Measurements from ENCODE around the gene PPM1H.
"Not testable (repeated sequence)": the region's sequence is repeated elsewhere in the genome, so short reads cannot be mapped to it uniquely, and the experiment has no call there.

The PPM1H gene

DNA sequence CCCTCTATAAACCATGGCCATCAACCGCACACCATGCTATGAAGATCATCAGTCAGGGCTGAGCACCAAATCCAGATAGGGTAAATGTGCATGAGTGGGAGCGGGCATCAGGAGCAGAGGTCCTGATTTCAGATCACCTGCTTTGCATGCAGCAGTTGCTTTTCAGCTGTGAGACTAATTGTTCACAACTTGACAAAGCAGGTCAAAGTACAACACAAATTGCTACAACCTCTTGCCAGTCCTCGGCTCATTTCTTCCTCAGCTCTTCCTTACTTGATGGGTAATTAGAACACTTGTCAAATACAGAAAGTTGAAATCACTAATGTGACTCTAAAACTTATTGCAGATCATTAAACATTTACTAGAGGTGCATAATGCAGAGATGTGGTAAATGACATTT, 171.6 kb downstream of the PPM1H start:
- DNase-seq: no peak

DNA sequence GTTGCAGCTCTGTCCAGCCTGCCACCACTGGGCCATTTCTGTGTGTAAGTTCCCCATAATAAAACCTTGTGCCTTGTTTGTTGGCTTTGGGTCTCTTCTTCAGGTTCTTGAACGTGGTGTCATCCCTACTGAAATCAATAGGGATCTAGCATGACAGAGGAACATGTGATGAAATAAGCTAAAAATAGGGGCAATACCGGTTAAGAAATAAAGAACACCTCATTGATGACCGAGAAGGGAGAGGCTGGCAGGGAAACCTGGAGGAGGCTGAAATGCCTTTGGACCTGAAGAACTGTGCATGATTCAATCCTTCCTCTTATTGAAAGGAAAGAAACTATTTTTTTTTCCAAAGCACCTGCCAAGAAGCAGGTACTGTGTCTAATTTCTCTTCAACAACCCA, 172.3 kb downstream of the PPM1H start:
- DNase-seq: no peak

DNA sequence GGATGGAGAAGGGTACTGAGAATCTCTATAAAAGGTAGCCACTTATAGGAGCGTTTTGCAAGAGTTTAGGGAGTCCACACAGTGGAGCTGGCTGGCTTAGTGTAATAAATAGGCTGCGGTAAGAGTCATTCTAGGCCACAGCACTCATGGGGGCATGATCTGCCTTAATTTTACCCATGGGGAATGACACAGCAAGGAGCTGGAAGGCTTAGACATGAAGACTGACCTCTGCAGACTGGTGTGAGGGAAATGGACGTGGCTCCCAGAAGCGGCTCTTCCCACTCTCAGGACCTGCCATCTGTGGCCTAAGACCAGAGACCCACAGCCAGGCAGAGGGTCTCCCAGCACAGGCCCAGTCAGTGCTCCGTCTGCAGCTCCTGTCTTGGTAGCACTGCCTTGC, 173.3 kb downstream of the PPM1H start:
- no peak for DNase-seq

DNA sequence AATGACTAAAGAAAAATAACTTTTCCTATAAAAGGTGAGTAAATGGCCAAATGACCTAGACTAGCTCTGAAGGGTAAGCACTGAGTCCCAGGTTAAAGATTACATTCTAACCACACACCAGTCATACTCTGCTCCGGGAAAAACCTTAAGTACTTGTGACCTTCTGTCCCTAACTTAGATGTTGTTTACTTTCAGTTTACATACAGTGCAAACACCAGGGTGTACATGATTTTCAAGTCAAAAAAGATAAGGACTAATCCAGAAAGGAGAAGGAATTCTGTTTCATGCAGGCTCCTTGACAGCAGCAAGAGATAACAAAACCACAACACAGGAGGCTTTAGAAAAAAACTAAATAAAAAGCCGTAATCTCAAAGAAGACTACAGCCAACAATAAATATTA, 174.2 kb downstream of the PPM1H start:
- no peak for DNase-seq

DNA sequence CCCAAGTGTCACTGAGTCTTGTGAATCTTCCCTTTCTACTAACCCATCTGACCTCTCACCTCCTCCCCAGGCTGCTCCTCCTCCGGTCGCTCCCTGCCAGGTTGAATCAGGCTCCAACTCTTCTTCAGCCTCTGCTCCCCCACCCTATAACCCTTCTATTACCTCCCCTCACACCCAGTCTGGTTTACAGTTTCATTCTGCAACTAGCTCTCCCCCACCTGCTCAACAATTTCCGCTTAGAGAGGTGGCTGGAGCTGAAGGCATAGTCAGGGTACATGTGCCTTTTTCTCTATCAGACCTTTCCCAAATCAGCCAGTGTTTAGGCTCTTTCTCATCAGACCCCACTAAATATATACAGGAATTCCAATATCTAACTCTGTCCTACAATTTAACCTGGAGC, 174.6 kb downstream of the PPM1H start:
- DNase-seq: not testable (repeated sequence)

DNA sequence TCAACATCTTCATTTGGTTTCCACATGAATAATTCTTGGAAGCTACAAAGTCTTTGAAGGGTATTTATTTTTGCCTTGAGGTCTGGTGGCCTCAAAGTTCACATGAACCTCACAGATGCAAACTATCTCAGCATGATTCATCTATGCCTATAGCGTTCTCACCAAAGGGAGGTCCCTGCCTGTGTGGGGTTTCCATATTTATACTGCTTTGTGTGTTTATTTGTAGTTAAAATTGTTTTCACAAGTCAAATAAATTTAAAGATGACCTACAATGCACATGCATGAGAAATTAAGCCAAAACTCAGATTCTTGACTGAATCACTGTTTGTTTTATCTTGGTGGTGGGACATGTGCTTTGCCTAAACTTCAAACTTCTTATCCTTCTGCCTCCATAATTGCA, 176.7 kb downstream of the PPM1H start:
- no peak for DNase-seq

DNA sequence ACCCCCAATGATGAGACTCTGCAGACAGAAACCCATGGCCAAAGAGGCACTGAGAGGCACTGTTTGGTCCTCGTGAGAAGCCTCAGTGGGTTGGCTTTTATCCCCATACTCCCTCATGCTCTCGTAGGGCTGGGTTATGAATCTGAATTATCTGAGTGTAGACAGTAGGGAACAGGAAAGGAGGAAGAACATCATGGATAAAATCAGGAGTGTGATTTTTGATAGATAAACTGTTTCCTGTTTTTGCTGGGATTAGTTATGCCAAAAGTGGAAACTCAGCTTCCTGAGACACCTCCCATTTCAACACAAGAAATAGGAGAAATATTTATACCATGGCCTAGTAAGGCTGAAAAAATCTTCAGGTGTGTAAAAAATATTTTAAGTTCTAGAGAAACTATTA, 177.9 kb downstream of the PPM1H start:
- DNase-seq: no peak

DNA sequence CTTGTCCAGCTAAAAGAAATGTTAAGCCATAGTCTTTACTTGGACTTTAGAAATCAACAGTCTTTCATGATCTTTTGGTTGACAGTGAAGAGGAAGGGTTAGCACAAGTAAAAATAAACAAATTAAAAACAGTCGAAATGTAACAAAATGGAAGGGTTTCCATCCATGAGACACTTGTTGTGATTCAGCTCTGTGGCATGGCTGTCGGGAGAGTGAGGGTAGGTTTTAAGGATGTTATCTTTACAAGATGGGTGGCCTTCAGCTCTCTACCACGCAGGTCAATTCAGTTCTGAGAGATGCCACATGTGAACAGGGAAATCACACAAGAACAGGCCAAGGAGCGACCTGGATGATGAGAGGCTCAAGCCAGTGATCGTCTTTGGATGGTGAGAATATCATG, 180.2 kb downstream of the PPM1H start:
- DNase-seq: no peak

DNA sequence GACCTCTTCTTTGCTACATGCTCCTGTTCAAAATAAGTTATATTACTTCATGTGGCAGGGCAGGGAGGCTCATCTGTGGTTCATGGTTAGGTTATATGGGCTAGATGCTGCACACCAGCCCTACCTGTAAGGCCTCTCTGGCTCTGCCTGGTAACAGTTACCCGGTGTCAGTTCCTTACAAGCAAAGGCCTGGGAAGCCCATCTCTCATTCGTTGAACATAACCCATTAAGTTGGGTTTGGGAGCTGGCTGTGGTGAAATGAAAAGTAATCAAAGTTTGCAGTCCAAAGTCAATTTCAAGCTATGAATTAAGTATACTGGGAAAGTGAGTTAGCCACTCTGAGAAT, 183.2 kb downstream of the PPM1H start:
- no peak for DNase-seq

DNA sequence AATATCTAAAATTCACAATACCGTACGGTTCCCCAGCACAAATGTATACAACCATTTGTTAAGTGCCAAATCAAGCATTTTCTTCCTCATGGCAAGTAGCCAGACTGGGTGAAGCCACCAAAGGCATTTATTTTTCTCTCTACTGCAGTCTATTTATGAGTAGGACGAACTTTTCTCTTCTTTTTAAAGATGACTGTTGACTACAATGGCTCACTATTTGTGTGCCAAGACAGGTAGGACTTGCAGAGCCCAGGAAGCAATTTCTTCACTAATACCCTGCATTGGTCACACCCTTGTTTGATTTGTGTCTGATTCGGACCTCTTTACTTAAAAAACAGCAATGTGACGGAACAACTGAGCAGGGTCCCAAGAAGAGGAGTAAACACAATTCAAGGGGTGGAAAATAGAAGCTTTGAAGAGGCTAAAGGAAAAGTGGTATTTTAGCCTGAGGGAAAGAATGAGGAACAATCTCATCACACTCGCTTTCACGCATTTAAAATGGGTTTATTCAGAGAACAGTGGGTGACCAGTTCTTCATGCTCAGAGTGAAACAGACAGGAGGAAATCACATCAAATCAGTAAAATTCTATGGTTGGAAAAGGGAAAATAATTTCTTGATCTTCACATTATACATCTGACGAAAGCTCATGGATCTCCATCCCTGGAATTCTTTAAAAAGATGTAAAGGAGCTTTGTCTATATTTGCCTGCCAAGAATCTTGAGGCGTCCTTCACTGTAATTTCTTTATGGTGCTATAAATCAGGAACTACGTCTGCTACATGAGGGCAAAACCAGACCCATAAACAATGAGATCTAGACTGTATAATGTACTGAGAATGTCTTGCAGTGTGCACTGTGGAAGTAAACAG, 183.8 kb downstream of the PPM1H start:
- DNase-seq: no peak

DNA sequence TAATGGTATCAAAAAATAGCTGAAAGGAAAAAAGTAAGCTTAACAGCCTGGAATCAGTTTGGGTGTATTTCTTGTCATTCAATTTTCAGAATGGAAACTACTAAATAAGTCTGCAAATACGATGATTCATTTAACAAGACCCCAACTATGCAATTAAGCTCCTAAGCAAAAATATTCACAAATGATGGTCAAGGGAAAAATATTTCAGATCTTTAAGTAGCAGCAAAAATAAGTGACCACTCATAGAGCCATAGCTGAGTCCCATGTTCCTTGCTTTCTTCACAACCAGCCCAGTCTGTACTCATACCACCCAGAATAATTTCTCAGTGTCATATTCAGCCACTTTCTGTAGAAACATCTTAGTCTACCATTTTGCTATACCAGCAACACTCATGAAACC, 185.4 kb downstream of the PPM1H start:
- DNase-seq: no peak

DNA sequence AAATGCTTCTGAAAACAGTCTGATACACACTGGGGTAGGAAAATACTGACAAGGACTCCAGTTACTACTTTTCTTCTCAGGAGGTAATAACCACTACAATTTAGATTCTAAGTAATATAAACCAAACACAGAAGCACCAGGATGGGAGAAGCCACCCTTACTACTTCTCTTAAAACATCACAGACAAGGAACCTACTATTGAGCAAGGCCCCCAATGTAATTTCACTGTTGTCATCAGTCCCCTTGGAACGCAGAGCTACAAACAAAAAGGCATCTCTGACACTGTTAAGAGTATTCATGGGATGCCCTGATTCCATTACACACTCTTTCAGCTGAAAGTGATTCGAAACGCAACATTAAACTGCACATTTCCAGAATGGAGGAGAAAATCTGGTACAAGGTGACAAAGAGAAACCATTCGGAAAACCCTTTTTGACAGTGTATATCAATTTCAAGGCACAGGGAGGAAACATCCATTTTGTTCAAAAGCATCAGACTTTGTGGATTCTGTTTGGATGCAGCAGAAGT, 185.9 kb downstream of the PPM1H start:
- no peak for DNase-seq

DNA sequence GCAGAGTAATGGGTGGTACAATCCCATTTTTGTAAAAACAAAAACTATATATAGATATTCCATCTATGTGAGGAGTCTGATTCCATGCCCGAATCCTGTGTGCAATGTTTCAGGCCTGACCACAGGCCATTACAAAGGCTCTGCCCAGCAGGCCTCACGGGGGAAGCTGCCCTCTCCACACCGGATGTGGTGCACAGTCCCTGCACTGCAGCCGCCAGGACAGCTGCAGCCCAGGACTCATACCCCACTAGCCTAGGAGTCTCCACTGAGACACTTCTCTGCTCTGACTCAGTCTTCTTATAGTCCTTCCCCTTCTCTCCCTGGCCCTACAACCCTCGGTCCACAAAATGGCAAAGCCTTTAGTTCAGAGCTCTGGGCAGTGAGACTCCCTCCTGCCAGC, 190.4 kb downstream of the PPM1H start:
- no peak for DNase-seq

DNA sequence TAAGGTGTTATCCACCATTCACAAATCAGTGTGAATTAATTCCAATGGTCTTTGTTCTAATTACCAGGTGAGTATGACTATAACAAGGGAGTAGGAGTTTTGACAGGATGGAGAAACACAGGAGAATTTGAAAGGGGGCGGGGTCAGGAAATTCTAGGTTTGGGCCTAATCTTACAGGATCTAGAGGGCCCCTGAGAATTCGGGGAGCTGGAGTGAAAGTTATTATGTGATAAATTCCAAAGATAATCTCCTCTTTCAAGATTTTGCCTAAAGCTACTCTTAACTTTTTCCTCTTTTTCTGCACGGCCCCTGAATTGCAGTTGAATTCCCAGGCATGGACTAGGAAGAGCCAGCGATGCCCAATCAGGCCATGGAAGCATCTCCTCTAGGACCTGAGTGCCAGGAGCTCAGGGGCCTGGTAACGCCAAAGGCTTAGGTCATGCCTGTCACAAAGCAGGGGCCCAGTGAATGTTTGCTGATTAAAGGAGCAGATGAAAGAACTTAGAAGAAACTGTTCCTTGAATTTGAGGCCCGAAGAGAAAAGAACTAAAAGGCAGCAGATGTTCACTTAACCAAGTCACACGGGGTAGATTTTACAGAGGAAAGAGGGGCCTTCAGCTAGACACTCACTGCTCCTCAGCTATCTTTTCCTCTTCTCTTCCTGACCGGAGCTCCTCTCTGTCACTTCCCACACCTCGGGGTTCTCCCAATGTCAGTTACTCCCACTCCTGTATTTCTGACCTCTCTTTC, 195.5 kb downstream of the PPM1H start:
- DNase-seq: no peak

DNA sequence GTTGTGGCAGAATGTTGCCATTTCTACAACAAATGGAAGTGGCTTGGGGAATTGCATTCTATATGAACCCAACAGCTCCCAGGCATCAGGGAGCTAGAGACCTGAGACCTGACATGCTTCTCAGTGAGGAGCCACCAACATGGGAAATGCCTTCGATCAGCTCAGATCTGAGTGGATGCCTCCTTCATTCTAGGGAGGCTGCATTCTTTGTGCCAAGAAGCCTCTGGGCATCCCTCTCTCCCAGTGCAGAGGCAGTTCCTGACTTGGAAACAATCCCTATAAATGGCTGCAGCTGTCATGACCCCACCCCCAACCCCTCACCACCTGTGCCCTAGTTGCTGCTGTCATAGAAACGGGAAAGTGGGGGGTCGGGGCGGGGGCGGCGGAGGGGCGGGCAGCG, 196.3 kb downstream of the PPM1H start:
- DNase-seq: no peak

DNA sequence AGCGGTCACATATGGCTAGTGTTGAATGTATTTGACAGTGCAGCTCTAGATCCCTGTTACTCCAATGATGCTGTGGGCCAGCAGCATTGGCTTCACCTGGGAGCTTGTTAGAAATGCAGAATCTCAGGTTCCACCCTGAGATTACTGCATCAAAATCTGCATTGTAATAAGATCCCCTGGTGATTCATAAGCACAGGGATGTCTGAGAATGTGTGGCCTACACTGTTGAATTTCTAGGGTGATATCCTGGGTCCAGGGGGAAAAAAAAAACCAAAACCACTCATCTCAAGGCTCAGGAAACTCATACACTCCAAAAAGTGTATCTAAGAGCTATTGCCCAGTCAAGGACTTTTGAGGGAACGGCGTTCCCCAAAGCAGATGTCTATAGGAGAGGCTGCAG, 196.8 kb downstream of the PPM1H start:
- DNase-seq: no peak

DNA sequence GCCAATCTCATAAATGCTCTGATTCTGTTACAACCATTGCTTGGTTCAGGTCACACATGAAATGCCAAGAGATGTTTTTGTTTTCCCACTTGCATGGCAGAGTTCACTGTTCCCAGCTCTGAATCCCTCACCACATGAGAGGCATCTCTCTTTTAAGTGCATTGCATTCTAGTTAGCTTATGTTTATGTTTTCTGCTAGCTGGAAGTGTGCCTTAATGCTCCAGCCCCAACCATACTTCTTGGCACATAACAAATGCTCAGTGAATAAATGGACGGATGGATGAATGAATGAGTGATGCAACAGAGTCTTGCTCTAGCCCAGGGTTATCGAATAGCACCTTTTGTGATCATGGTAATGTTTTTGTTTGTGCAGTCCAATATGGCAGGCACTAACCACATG, 197.3 kb downstream of the PPM1H start:
- no peak for DNase-seq

DNA sequence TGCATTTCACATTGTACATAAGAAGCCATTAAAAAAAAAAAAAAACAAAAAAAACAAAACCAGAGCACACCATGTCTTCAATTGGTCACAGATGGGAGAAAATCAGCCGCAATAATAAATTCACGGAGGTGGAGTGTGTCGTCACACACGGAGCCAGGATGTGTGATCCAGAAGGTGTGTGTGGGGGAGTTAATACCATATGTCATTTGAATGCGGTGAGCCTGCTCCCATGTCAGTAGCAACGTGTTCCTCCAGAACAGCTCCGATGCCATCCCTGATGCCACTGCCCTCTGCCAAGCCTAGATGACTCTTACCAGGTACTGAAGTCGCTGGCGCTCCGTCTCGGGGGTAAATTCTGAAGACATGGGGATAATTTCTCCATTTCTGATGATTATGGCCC, 197.8 kb downstream of the PPM1H start:
- no peak for DNase-seq

DNA sequence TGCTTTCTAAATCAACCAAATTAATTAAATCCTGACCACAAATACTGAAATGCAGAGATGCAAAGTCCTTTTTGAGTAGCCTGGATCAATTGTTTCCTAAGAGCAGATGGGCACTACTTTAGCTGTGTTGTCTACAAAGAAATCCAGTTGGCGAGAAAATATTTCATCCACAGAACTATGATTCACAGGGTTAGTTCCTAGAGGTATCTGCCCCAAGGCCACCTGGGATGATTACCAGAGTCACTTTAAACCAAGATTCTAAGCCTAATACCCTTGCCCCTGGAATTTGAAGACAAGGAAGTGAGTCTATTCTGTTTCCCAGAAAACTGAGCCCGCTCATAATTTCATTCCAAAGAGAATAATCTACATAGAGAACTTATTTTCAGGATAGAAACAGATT, 198.4 kb downstream of the PPM1H start:
- DNase-seq: no peak

DNA sequence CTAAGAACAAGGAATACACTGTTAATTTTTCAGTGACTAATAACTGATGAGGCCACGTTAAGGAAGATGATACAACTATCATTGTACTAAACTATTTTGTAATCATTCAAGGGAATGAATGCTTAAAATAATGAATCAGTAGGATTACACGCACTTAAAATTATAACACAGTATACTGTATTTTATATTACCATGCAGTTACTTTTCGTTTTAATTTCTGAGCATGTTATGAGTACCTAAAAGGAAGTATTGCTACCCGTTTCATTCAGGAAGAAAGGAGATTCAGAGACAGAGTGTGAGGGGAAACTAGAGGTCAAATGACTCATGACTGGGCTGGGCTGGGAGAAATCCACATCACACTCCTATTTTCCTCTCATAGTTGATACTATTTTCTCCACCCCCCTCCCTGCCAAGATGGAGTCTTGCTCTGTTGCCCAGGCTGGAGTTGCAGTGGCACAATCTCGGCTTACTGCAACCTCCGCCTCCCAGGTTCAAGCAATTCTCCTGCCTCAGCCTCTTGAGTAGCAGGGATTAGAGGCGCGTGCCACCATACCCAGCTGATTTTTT, 202.0 kb downstream of the PPM1H start:
- no peak for DNase-seq

DNA sequence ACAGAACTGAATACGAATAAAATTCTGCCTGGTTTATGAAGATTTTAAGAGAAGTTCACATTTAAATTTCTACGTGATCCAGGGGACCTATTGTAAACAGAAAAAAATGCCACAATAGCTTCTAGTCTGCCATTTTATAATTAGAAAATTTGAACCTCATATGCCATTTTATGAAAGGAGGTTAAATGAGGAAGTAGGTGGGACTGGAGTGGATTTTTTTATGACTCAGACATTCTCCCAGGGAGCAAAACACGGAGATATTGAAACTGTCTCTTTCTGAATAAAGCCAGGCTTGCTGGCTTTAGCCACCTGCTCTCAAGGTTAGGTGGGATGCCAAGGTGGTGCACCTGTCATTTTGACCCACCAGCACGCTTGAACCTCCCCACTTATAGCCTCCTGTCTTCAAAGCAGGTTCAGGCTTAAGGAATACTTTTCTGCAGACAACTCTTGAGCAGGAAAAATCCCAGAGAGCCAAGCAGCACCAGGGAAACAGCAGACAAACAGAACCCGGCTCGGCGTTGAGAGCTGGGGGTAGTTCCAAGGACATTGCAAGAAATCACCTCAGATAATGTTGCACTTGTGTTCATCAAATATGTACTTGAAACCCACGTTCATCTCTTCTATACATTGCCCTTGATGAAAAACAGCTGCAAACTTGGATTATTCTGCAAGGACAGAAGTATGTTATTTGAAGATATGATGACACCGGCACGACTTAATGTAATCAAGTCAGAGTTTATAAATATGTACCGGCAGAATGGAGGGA, 203.7 kb downstream of the PPM1H start:
- DNase-seq: no peak

DNA sequence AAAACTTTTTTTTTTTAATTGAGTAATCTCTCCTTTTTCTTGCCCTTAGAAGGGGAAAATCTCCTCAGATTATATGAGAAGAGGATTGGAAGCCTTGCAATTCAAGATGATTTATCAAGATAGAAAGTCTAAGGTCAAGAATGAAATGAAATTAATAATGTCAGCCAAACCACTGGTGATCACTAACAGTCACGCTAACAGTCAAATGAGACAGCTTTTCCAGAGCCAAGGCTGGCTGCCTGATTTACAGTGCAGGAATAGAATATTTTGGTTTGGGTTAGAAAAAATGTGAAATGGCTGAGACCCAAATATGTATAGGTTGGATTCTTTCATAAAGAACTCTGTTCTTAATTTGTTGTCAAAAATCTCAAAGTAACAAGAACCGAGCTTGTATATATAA, 204.3 kb downstream of the PPM1H start:
- no peak for DNase-seq

Measured in NCI-H748 treated with DMSO at 0.1 percent for 48 hours (cell line).